K562 (cell line): ENCODE results near the gene RIT2. TPM values are rescaled to one million over a fixed set of nuclear protein-coding genes. Genes with fewer than 3 reads are reported as not detected.

Source experiments
- ATAC-seq: fragments of 200-7000 bp; cut with Tn5 transposase; 3 replicates; pipeline ENCODE4 v1.9.1; 2020; ENCODE audit warnings: moderate library complexity
- BruUV-seq: library from RNA; stranded (reverse); fragments of 400-500 nt; replicated peaks from 2 replicates; lab custom pipeline; 2021; lab: Mats Ljungman, UMichigan
- CTCF ChIA-PET: fragments of 300-600 bp; formaldehyde crosslinking; extraction: SDS; loops from one replicate; lab custom pipeline; 2021; ENCODE audit warnings: low intra/inter-chr PET ratio; lab: Yijun Ruan, JAX
- POLR2A ChIA-PET: fragments of 300-600, 350-650 bp; sonication (Branson Sonifier 250); formaldehyde crosslinking; extraction: SDS; loops from one replicate; lab custom pipeline; 2021; ENCODE audit warnings: antibody characterized with exemption, inconsistent platforms; lab: Yijun Ruan, JAX
- DNase-seq, 4 experiments: peaks; one replicate each; pipeline versions ENCODE4 v3.0.0 to v3.0.0-alpha.2; 2011 to 2018; ENCODE audit warnings: low spot score in 3 of 4, mixed read lengths in 3 of 4; ENCODE audit errors: extremely low read depth in 1 of 4
- FAIRE-seq: peaks from 2 replicates; lab custom pipeline; 2011; peaks lifted over from hg19 to GRCh38; lab: Jason Lieb, UNC
- H2AFZ ChIP-seq: 2 replicates; pipeline ENCODE4 v1.6.0; 2011; ENCODE audit warnings: low read depth, low read length, control low read depth, inconsistent platforms
- H3K27ac ChIP-seq: fragments of 200-600 bp; 3 replicates; pipeline ENCODE4 v1.8.0; 2011; ENCODE audit warnings: low read depth, mild to moderate bottlenecking, control low read depth, inconsistent platforms, low read length, moderate library complexity, mixed read lengths; ENCODE audit errors: extremely low read depth
- H3K27me3 ChIP-seq, 2 experiments: fragments of 300-600 bp in 1 of 2; 2 replicates in 1 of 2; 3 replicates in 1 of 2; pipeline versions ENCODE4 v1.6.0 to v1.8.0; 2011; ENCODE audit warnings: inconsistent platforms in 2 of 2, low read length in 2 of 2, mild to moderate bottlenecking in 1 of 2, mixed read lengths in 1 of 2, moderate library complexity in 1 of 2; ENCODE audit not compliant: control insufficient read depth in 2 of 2, insufficient read depth in 2 of 2
- H3K36me3 ChIP-seq: fragments of 300-600 bp; 3 replicates; pipeline ENCODE4 v1.8.0; 2011; ENCODE audit warnings: mild to moderate bottlenecking, low read length, inconsistent platforms; ENCODE audit not compliant: control insufficient read depth, insufficient read depth
- H3K4me1 ChIP-seq, 2 experiments: fragments of 200-600 bp in 1 of 2; replicated peaks in 1 of 2; 2 replicates in 1 of 2; 3 replicates in 1 of 2; pipeline versions ENCODE4 v1.5.1 to v1.8.0; 2011; ENCODE audit warnings: inconsistent platforms in 2 of 2, low read length in 2 of 2, mild to moderate bottlenecking in 1 of 2, mixed read lengths in 1 of 2, moderate library complexity in 1 of 2; ENCODE audit not compliant: control insufficient read depth in 2 of 2, insufficient read depth in 2 of 2
- H3K4me2 ChIP-seq: 2 replicates; pipeline ENCODE4 v1.6.1; 2011; ENCODE audit warnings: low read length, control low read depth, inconsistent platforms, mixed read lengths; ENCODE audit not compliant: insufficient read depth
- H3K4me3 ChIP-seq: fragments of 200-600 bp; sonication (generic), shearing (Covaris generic); 2 replicates; pipeline ENCODE4 v1.5.1; 2016; ENCODE audit warnings: control low read depth, inconsistent platforms
- H3K79me2 ChIP-seq: fragments of 200-600 bp; 3 replicates; pipeline ENCODE4 v1.8.0; 2011; ENCODE audit warnings: low read length, inconsistent platforms; ENCODE audit not compliant: control insufficient read depth, insufficient read depth
- H3K9ac ChIP-seq, 2 experiments: 2 replicates each; pipeline versions ENCODE4 v1.6.0 to v1.6.1; 2011; ENCODE audit warnings: low read depth in 2 of 2, low read length in 2 of 2, control low read depth in 1 of 2, inconsistent platforms in 1 of 2, mild to moderate bottlenecking in 1 of 2, mixed read lengths in 1 of 2; ENCODE audit not compliant: insufficient read depth in 1 of 2
- H3K9me1 ChIP-seq: one replicate; pipeline ENCODE4 v1.6.0; 2011; ENCODE audit warnings: inconsistent platforms, mild to moderate bottlenecking, low read length, moderate library complexity; ENCODE audit not compliant: control insufficient read depth, insufficient read depth
- H3K9me3 ChIP-seq: replicated peaks from 2 replicates; pipeline ENCODE4 v1.5.1; 2011; ENCODE audit warnings: low read depth, low read length, inconsistent platforms; ENCODE audit not compliant: control insufficient read depth, insufficient read depth
- H4K20me1 ChIP-seq: replicated peaks from 2 replicates; pipeline ENCODE4 v1.6.1; 2011; ENCODE audit warnings: low read length, inconsistent platforms, mixed read lengths; ENCODE audit not compliant: control insufficient read depth, insufficient read depth
- ADNP ChIP-seq: fragments of 200-800 bp; sonication (Bioruptor generic); IDR thresholded peaks from 2 replicates; pipeline ENCODE4 v1.6.1; 2016; ENCODE audit warnings: missing genetic modification characterization, missing compliant biosample characterization
- ATF1 ChIP-seq, 2 experiments: fragments of 450-650 bp in 1 of 2; IDR thresholded peaks; 2 replicates each; pipeline ENCODE4 v1.6.1; 2016; ENCODE audit warnings: missing compliant biosample characterization in 1 of 2, missing genetic modification characterization in 1 of 2
- CHD2 ChIP-seq: IDR thresholded peaks from 2 replicates; pipeline ENCODE4 v1.6.1; 2011; ENCODE audit warnings: low read depth, low read length
- IRF9 ChIP-seq: fragments of 450-650 bp; IDR thresholded peaks from 2 replicates; pipeline ENCODE4 v1.6.1; 2016; ENCODE audit warnings: missing biosample characterization, missing genetic modification characterization
- JUNB ChIP-seq: fragments of 450-650 bp; formaldehyde crosslinking; conservative IDR thresholded peaks from 2 replicates; pipeline ENCODE4 v1.4.0; 2020; ENCODE audit warnings: mild to moderate bottlenecking
- MBD1 ChIP-seq: fragments of 250-450 bp; sonication (Bioruptor Pico); IDR thresholded peaks from 2 replicates; pipeline ENCODE4 v1.8.0; 2022; ENCODE audit warnings: inconsistent platforms
- RHOXF2B ChIP-seq: fragments of 250-450 bp; sonication (Bioruptor Pico); conservative IDR thresholded peaks from 2 replicates; pipeline ENCODE4 v1.5.1; 2021
- ZNF740 ChIP-seq, 3 experiments: fragments of 200-800 bp in 1 of 3; sonication (Bioruptor generic) in 1 of 3; sonication (generic) in 1 of 3; formaldehyde crosslinking in 1 of 3; IDR thresholded peaks; 2 replicates each; pipeline versions ENCODE4 v1.6.1 to v1.8.0; 2016 to 2022; ENCODE audit warnings: mild to moderate bottlenecking in 2 of 3, missing compliant biosample characterization in 2 of 3, missing genetic modification characterization in 2 of 3, missing genetic modification reagents in 1 of 3
- WGBS: fragments of 100-300 bp; shearing (Covaris generic); methylation state at CpG from one replicate; pipeline ENCODE4 v1.1.6; 2016; ENCODE audit warnings: low coverage, mixed read lengths; ENCODE audit not compliant: insufficient coverage; ENCODE audit errors: missing lambda C conversion rate; 5-methylcytosine and 5-hydroxymethylcytosine counted together
- in situ Hi-C: fragments of 300-500 bp; cut with MboI; formaldehyde crosslinking; loops from 4 replicates; pipeline ENCODE4 v1.15.0; 2018; ENCODE audit warnings: inconsistent platforms, mixed read lengths
- intact Hi-C: fragments of 100-400 bp; cut with micrococcal nuclease; formaldehyde crosslinking; loops from 2 replicates; pipeline ENCODE4 v1.14.2; 2022
- polyA plus RNA-seq, 8 experiments: library from polyadenylated mRNA; depleted of rRNA in 4 of 8; stranded (reverse) in 5 of 8; unstranded in 3 of 8; fragments of >200 nt; fragmentation: Nextera tagmentation in 2 of 8; fragmentation: Illumina TruSeq in 1 of 8; extraction: Ambion mirVana in 2 of 8; extraction: Trizol in 1 of 8; gene quantifications; 2 replicates each; pipeline versions ENCODE4 v1.2.1 to v1.2.3, GENCODE V29; 2011 to 2014; ENCODE audit warnings: inconsistent platforms in 1 of 8, missing spikeins in 1 of 8
- total RNA-seq, 7 experiments: library from RNA; depleted of rRNA in 6 of 7; stranded (reverse); fragments of >200 nt in 6 of 7; fragmentation: Illumina TruSeq in 2 of 7; extraction: Trizol in 2 of 7; gene quantifications; 2 replicates each; pipeline versions ENCODE4 v1.2.1 to v1.2.3, GENCODE V29; 2011 to 2021; ENCODE audit warnings: low replicate concordance in 1 of 7

RIT2 gene
- total and polyA plus RNA-seq, 9 of the 15 experiments (the other 6 are each of a cell fraction or from before 2014, with no cell fraction given): not detected

GRCh38 chr18:43116699-43117294 lies 1.3 kb upstream of the RIT2 start (continued):
- TF ChIP-seq JUNB (no peak), ADNP (no peak), ATF1 (CRISPR knock-in tag; IDR thresholded peaks at IDR 0.05) (no peak), ATF1 (tag; IDR thresholded peaks at IDR 0.05) (no peak)

GRCh38 chr18:43113220-43113895 lies 2.1 kb downstream of the RIT2 start:
- no peaks in the 10 kb centered on the region for H3K27me3 ChIP-seq
- in situ Hi-C loops (no loop called here), intact Hi-C loops (no loop called here)
- H3K79me2 ChIP-seq: no peaks in the 10 kb centered on the region
- POLR2A ChIA-PET: no interaction called here
- no peaks in the 10 kb centered on the region for H4K20me1 ChIP-seq
- no peak for FAIRE-seq
- WGBS: 0% methylated on average over 2 of the region's 2 CpGs
- H2AFZ ChIP-seq: no peak overlapping the region
- H3K36me3 ChIP-seq: no peaks in the 10 kb centered on the region
- ATAC-seq: no peak
- H3K9ac ChIP-seq: no peak overlapping the region
- no peaks in the 10 kb centered on the region for H3K9me1 ChIP-seq
- BruUV-seq: no TSS peak
- no peak for DNase-seq
- H3K4me3 ChIP-seq: no peak overlapping the region
- CTCF ChIA-PET: no interaction called here
- no peak overlapping the region for H3K4me2 ChIP-seq
- TF ChIP-seq IRF9 (tag): no peak
- no peak for TF ChIP-seq RHOXF2B
- no peak for TF ChIP-seq JUNB
- no peak for TF ChIP-seq CHD2
- TF ChIP-seq MBD1: no peak
- no peak for TF ChIP-seq ZNF740 (CRISPR knock-in tag; IDR thresholded peaks at IDR 0.05)
- no peak for TF ChIP-seq ZNF740 (tag; IDR thresholded peaks at IDR 0.05)
- TF ChIP-seq, all 486 proteins: peak for 0
- Histone ChIP-seq H3K9me3 (no peaks in the 10 kb centered on the region), H3K27ac (no peak overlapping the region), H3K4me1 (no peaks in the 10 kb centered on the region)
